Panc1 (cell line): ENCODE measurements around the gene ZMIZ2.

Experiments used
- CTCF ChIP-seq: fragments of 450-650 bp; IDR thresholded peaks from 2 replicates; pipeline ENCODE4 v1.5.1; 2017; ENCODE audit warnings: mild to moderate bottlenecking
- REST ChIP-seq, 2 experiments: IDR thresholded peaks; 2 replicates each; pipeline ENCODE4 v1.6.1; 2011 to 2012; ENCODE audit warnings: low read depth in 2 of 2, control low read depth in 1 of 2, low read length in 1 of 2, mild to moderate bottlenecking in 1 of 2, moderate library complexity in 1 of 2; ENCODE audit not compliant: insufficient read depth in 1 of 2

GRCh38 chr7:44772867-44773266 lies 24.2 kb downstream of the ZMIZ2 start:
- TF ChIP-seq CTCF (no peak), REST (IDR thresholded peaks at IDR 0.05; ENCODE audit: insufficient read depth in 1 of 2, low read depth in 2 of 2, low read length in 1 of 2) (no peak)
